ENCODE results near the gene FNTB. TPM values are rescaled to one million over a fixed set of nuclear protein-coding genes. Genes with fewer than 3 reads are reported as not detected.

Gene FNTB
- total RNA-seq, 2 donors from 2014 or later = 12.1 to 20.7 TPM

DNA sequence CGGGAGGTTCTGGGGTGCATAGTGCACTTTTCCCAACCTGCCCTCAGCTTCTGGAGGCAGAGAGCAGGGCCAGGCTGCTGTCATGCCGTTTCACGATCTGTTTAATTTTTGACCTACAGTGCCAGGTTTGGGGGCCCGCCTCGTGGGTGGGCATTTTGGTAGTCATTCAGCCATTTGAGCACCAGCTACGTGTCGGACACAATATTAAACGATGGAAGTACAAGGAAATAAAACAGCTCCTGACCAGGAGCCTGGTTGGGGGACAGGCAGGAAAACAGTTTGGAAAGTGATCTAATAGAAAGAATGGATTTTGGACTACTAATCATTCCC, 708 bp downstream of the FNTB start:
- H3K27me3 ChIP-seq = no peaks in the 10 kb centered on the region
- H3K9ac ChIP-seq (ENCODE audit: low read depth in 2 of 2, low read length in 2 of 2) = peak overlapping the region; percentile 82 to 88
- H3K9me3 ChIP-seq = no peaks in the 10 kb centered on the region
- intact Hi-C loops (cut with DNase I) = loop anchor here (10.0 kb wide), 1 partner anchor 73 kb away; the partner anchor contains the start of gene CHURC1
- H3K36me3 ChIP-seq = no peaks in the 10 kb centered on the region
- TF ChIP-seq, protein P1, sequence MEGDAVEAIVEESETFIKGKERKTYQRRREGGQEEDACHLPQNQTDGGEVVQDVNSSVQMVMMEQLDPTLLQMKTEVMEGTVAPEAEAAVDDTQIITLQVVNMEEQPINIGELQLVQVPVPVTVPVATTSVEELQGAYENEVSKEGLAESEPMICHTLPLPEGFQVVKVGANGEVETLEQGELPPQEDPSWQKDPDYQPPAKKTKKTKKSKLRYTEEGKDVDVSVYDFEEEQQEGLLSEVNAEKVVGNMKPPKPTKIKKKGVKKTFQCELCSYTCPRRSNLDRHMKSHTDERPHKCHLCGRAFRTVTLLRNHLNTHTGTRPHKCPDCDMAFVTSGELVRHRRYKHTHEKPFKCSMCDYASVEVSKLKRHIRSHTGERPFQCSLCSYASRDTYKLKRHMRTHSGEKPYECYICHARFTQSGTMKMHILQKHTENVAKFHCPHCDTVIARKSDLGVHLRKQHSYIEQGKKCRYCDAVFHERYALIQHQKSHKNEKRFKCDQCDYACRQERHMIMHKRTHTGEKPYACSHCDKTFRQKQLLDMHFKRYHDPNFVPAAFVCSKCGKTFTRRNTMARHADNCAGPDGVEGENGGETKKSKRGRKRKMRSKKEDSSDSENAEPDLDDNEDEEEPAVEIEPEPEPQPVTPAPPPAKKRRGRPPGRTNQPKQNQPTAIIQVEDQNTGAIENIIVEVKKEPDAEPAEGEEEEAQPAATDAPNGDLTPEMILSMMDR (IDR thresholded peaks at IDR 0.05) = no peak
- H3K27ac ChIP-seq = peak overlapping the region; percentile 78
- H3K4me3 ChIP-seq = peak overlapping the region; percentile 79
- H3K4me1 ChIP-seq = peaks cover 9% of the 10 kb centered on the region
- DNase-seq = no peak

DNA sequence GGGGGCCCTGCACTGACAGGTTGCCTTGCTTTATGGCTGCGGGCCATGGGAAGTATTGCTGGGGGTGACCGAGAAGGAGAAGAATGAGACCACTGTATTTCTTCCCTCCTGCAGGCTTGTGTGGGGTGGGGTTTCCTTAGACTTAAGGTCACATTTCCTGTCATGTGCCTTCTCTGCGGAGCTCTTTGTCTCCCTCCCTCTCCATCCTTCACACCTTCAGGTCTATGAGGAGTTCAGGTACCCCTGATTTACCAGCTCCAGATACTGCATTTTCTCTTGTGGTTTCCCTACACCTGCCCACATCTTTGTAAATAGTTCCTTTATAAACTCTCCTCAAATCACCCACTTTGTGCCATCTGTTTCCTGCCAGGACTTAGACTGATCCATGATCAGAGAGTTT, 3.6 kb downstream of the FNTB start:
- Histone ChIP-seq H3K9me3 (no peaks in the 10 kb centered on the region), H3K36me3 (no peaks in the 10 kb centered on the region), H3K4me3 (no peak overlapping the region), H3K9ac (ENCODE audit: low read depth in 2 of 2, low read length in 2 of 2) (no peak overlapping the region), H3K27me3 (no peaks in the 10 kb centered on the region), H3K4me1 (peaks cover 9% of the 10 kb centered on the region), H3K27ac (no peak overlapping the region)
- TF ChIP-seq, protein P1 (IDR thresholded peaks at IDR 0.05) = no peak
- no peak for DNase-seq
- intact Hi-C loops (cut with DNase I) = no loop called here

DNA sequence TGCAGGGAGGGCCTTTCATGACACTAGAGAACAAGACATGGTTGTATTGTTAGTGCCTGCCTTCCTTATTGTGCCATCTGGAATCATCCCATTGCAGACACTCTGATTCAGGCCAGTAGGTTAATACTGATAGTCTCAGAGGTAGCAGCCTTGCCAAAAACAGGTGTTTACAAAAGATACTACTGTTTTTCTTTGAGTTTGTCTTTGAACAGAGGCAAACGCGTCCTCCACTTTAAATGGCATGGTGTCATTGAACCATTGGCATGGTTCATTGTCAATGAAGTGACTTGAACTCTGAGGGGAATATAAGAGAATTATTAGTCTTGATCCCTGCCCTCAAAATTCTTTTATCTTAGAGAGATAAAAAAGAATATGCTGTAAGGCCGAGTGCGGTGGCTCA, 4.2 kb downstream of the FNTB start:
- no peaks in the 10 kb centered on the region for H3K36me3 ChIP-seq
- H3K9ac ChIP-seq (ENCODE audit: low read depth in 2 of 2, low read length in 2 of 2) = no peak overlapping the region
- peaks cover 9% of the 10 kb centered on the region for H3K4me1 ChIP-seq
- H3K27ac ChIP-seq = no peak overlapping the region
- H3K9me3 ChIP-seq = no peaks in the 10 kb centered on the region
- no peaks in the 10 kb centered on the region for H3K27me3 ChIP-seq
- TF ChIP-seq, protein P1 (IDR thresholded peaks at IDR 0.05) = no peak
- no peak overlapping the region for H3K4me3 ChIP-seq
- intact Hi-C loops (cut with DNase I) = no loop called here
- DNase-seq = no peak

DNA sequence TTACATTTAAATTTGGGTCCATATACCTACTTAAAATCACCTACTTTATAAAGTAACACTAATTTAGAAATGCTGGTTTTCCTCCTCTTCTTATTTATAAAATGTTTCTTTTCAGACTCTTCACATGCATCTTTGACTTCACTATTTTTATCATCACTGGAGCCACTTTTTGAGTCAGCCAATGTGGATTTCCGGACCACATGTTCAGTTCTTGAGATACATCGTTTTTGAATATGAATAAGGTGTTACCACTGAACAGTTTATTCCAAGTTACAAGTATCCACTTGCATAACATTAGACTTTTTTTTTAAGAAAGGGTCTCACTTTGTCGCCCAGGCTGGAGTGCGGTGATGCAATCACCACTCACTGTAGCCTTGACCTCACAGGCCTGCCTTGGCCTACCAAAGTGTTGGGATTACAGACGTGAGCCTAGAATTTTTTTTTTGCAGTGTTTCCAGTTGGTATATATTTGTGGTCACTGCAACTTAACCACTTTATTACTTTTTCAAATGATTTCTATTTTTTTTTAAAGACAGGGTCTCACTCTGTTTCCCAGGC, 5.7 kb downstream of the FNTB start:
- TF ChIP-seq, protein P1 (IDR thresholded peaks at IDR 0.05) = no peak
- Histone ChIP-seq H3K9me3 (no peaks in the 10 kb centered on the region), H3K27ac (no peak overlapping the region), H3K27me3 (no peaks in the 10 kb centered on the region), H3K4me1 (peaks cover 9% of the 10 kb centered on the region), H3K36me3 (no peaks in the 10 kb centered on the region), H3K4me3 (no peak overlapping the region), H3K9ac (ENCODE audit: low read depth in 2 of 2, low read length in 2 of 2) (no peak overlapping the region)
- no peak for DNase-seq
- intact Hi-C loops (cut with DNase I) = no loop called here

DNA sequence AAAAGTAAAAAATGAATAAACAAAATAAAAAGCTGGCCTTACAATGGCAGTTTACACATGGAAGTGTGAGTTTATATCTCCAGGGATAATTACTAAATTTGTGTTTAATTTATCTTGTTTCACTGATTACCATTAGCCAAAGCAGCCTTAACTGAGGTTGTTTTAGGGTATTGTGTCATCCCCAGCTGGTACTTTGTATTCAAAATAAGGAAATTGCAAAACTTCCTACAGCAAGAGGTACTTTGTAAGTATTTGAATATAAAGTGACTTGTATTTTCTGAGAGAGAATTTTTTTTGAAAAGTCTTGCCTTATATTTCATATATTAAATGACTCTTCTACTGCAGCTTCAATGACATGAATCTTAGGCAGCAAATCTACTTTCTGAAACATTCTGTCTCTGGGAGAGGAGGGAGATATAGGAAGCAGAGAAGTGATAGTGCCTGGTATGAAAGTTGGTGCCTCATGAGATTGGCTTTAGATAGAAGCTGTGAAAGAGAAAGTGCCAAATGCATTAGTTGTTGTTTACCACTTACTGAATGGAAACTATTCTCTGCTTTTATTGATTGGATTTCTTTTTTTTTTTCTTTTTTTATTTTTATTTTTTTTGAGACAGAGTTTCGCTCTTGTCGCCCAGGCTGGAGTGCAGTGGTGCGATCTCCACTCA, 6.7 kb downstream of the FNTB start:
- H3K4me1 ChIP-seq = peaks cover 1% of the 10 kb centered on the region
- intact Hi-C loops (cut with DNase I) = no loop called here

More for the DNA sequence above, 6.7 kb downstream of the FNTB start:
- Histone ChIP-seq H3K36me3 (no peaks in the 10 kb centered on the region), H3K4me3 (no peak overlapping the region), H3K27ac (no peak overlapping the region), H3K9me3 (no peaks in the 10 kb centered on the region), H3K9ac (ENCODE audit: low read depth in 2 of 2, low read length in 2 of 2) (no peak overlapping the region), H3K27me3 (no peaks in the 10 kb centered on the region)
- no peak for DNase-seq
- TF ChIP-seq, protein P1 (IDR thresholded peaks at IDR 0.05) = no peak

Measured in colonic mucosa (tissue), 4 donors.